ENCODE measurements around the gene FAM13C.

DNA sequence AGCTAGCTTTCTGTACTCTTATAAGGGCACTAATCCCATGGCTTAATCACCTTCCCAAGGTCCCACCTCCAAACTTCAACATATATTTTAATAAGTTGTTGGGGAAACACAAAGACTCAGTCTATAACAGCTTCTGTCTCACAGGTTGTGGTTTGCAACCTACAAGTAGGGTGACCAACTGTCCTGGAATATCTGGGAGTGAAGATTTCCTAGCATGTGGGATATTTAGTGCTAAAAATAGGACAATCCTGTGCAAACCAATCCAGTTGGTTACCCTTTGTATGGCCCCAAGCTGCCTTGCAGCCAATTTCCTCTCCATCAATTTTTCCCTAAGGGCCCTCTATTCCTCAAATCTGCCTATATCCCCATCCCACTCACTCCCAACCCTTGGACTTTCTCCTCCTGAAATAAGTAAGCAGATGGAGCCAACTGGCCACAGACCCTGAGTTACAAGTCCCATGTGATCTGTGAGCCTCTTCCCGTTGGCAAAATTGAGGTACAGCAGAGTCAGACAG, 82.3 kb downstream of the FAM13C start:
- TF ChIP-seq, protein P1, sequence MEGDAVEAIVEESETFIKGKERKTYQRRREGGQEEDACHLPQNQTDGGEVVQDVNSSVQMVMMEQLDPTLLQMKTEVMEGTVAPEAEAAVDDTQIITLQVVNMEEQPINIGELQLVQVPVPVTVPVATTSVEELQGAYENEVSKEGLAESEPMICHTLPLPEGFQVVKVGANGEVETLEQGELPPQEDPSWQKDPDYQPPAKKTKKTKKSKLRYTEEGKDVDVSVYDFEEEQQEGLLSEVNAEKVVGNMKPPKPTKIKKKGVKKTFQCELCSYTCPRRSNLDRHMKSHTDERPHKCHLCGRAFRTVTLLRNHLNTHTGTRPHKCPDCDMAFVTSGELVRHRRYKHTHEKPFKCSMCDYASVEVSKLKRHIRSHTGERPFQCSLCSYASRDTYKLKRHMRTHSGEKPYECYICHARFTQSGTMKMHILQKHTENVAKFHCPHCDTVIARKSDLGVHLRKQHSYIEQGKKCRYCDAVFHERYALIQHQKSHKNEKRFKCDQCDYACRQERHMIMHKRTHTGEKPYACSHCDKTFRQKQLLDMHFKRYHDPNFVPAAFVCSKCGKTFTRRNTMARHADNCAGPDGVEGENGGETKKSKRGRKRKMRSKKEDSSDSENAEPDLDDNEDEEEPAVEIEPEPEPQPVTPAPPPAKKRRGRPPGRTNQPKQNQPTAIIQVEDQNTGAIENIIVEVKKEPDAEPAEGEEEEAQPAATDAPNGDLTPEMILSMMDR (IDR thresholded peaks at IDR 0.05), result no peak
- TF ChIP-seq POLR2A (IDR thresholded peaks at IDR 0.05), result no peak

Measured in prostate gland (tissue), 2 donors.